HEK293 (cell line): ENCODE data around the gene SLC38A1.

ENCODE experiments used
- CTCF ChIA-PET: fragments of 350-600 bp; formaldehyde crosslinking; extraction: SDS; loops from one replicate; lab custom pipeline; 2021; ENCODE audit warnings: antibody characterized with exemption; lab: Yijun Ruan, JAX
- POLR2A ChIA-PET: fragments of 300-600 bp; formaldehyde crosslinking; extraction: SDS; loops from one replicate; lab custom pipeline; 2020; ENCODE audit warnings: antibody characterized with exemption, inconsistent platforms; lab: Yijun Ruan, JAX
- H3K27ac ChIP-seq: fragments of 200-500 bp; sonication (Bioruptor generic); 2 replicates; pipeline ENCODE4 v1.5.1; 2014; ENCODE audit warnings: low read depth, low read length, control low read depth, inconsistent platforms; ENCODE audit errors: extremely low read depth
- H3K36me3 ChIP-seq, 2 experiments: fragments of 200-500 bp in 1 of 2; sonication (Bioruptor generic) in 1 of 2; 1 replicate in 1 of 2; 2 replicates in 1 of 2; pipeline ENCODE4 v1.5.1; 2014 to 2017; ENCODE audit warnings: inconsistent platforms in 2 of 2, low read length in 2 of 2; ENCODE audit not compliant: control insufficient read depth in 2 of 2, insufficient read depth in 1 of 2
- H3K4me1 ChIP-seq: fragments of 200-500 bp; sonication (Bioruptor generic); 2 replicates; pipeline ENCODE4 v1.5.1; 2014; ENCODE audit warnings: mild to moderate bottlenecking, low read length, inconsistent platforms; ENCODE audit not compliant: control insufficient read depth, insufficient read depth
- H3K4me3 ChIP-seq: 2 replicates; pipeline ENCODE4 v1.5.1; 2011; ENCODE audit warnings: low read depth, mild to moderate bottlenecking, control low read depth, low read length, moderate library complexity
- H3K9me3 ChIP-seq: fragments of 200-500 bp; sonication (Bioruptor generic); 2 replicates; pipeline ENCODE4 v1.5.1; 2014; ENCODE audit warnings: low read depth, low read length, inconsistent platforms; ENCODE audit not compliant: control insufficient read depth, insufficient read depth
- FEZF1 ChIP-seq: fragments of 450-650 bp; formaldehyde crosslinking; IDR thresholded peaks from 2 replicates; pipeline ENCODE4 v1.5.1; 2016; ENCODE audit warnings: missing biosample characterization, missing genetic modification characterization
- GLI4 ChIP-seq: fragments of 450-650 bp; formaldehyde crosslinking; IDR thresholded peaks from 2 replicates; pipeline ENCODE4 v1.5.1; 2016; ENCODE audit warnings: missing biosample characterization, missing genetic modification characterization
- HOXC10 ChIP-seq: sonication (generic); formaldehyde crosslinking; IDR thresholded peaks from 2 replicates; pipeline ENCODE4 v1.8.1; 2023; ENCODE audit warnings: mild to moderate bottlenecking, missing genetic modification reagents
- KLF9 ChIP-seq: fragments of 450-650 bp; formaldehyde crosslinking; IDR thresholded peaks from 2 replicates; pipeline ENCODE4 v1.5.1; 2016; ENCODE audit warnings: missing biosample characterization, missing genetic modification characterization, low read depth
- MYNN ChIP-seq: fragments of 450-650 bp; formaldehyde crosslinking; IDR thresholded peaks from 2 replicates; pipeline ENCODE4 v1.5.1; 2016; ENCODE audit warnings: missing biosample characterization, missing genetic modification characterization, borderline replicate concordance
- ZBTB44 ChIP-seq: fragments of 450-650 bp; IDR thresholded peaks from 2 replicates; pipeline ENCODE4 v1.5.1; 2018; ENCODE audit warnings: missing biosample characterization, mild to moderate bottlenecking, missing genetic modification characterization
- ZBTB7A ChIP-seq: fragments of 450-650 bp; formaldehyde crosslinking; IDR thresholded peaks from 2 replicates; pipeline ENCODE4 v1.5.1; 2016; ENCODE audit warnings: low read depth, missing biosample characterization, missing genetic modification characterization
- ZFHX2 ChIP-seq: fragments of 450-650 bp; formaldehyde crosslinking; conservative IDR thresholded peaks from 2 replicates; pipeline ENCODE4 v1.5.1; 2016; ENCODE audit warnings: missing biosample characterization, missing genetic modification characterization
- ZNF280C ChIP-seq: fragments of 450-650 bp; formaldehyde crosslinking; IDR thresholded peaks from 2 replicates; pipeline ENCODE4 v1.5.1; 2016; ENCODE audit warnings: missing biosample characterization, missing genetic modification characterization
- ZNF354C ChIP-seq: fragments of 450-650 bp; formaldehyde crosslinking; IDR thresholded peaks from 2 replicates; pipeline ENCODE4 v1.5.1; 2016; ENCODE audit warnings: missing biosample characterization, missing genetic modification characterization, low read depth, borderline replicate concordance
- ZNF488 ChIP-seq: fragments of 450-650 bp; formaldehyde crosslinking; IDR thresholded peaks from 2 replicates; pipeline ENCODE4 v1.5.1; 2016; ENCODE audit warnings: missing biosample characterization, missing genetic modification characterization
- ZNF561 ChIP-seq: fragments of 450-650 bp; IDR thresholded peaks from 2 replicates; pipeline ENCODE4 v1.5.1; 2018; ENCODE audit warnings: missing biosample characterization, missing genetic modification characterization, borderline replicate concordance
- ZNF600 ChIP-seq: fragments of 450-650 bp; formaldehyde crosslinking; IDR thresholded peaks from 2 replicates; pipeline ENCODE4 v1.5.1; 2016; ENCODE audit warnings: missing biosample characterization, missing genetic modification characterization
- ZNF670 ChIP-seq: fragments of 450-650 bp; formaldehyde crosslinking; IDR thresholded peaks from 2 replicates; pipeline ENCODE4 v1.5.1; 2016; ENCODE audit warnings: missing biosample characterization, missing genetic modification characterization, low read depth
- TF ChIP-seq, protein P1 (sequence below): fragments of 450-650 bp; formaldehyde crosslinking; IDR thresholded peaks from 2 replicates; pipeline ENCODE4 v1.5.1; 2017; ENCODE audit warnings: missing biosample characterization, missing genetic modification characterization
- TF ChIP-seq, protein P2 (sequence below): fragments of 450-650 bp; formaldehyde crosslinking; IDR thresholded peaks from 2 replicates; pipeline ENCODE4 v1.5.1; 2016; ENCODE audit warnings: missing biosample characterization, missing genetic modification characterization

SLC38A1 gene

GRCh38 chr12:46149079-46149464 lies 119.8 kb downstream of the SLC38A1 start:
- Histone ChIP-seq H3K4me3 (no peak overlapping the region), H3K27ac (no peak overlapping the region), H3K9me3 (no peaks in the 10 kb centered on the region), H3K36me3 (no peaks in the 10 kb centered on the region), H3K4me1 (peaks cover 24% of the 10 kb centered on the region)
- ChIA-PET POLR2A (no interaction called here), CTCF (interaction anchor here (1.2 kb wide), 1 partner anchor 24 kb away, joined by 3 read pairs; no protein-coding TSS in a partner anchor)
- TF ChIP-seq ZNF561 (tag by site-specific recombination): no peak
- TF ChIP-seq ZNF488 (tag by site-specific recombination): no peak
- TF ChIP-seq HOXC10 (CRISPR knock-in tag): no peak
- no peak for TF ChIP-seq KLF9 (tag by site-specific recombination)
- no peak for TF ChIP-seq ZNF280C (tag by site-specific recombination)
- no peak for TF ChIP-seq GLI4 (tag by site-specific recombination)

DNA sequence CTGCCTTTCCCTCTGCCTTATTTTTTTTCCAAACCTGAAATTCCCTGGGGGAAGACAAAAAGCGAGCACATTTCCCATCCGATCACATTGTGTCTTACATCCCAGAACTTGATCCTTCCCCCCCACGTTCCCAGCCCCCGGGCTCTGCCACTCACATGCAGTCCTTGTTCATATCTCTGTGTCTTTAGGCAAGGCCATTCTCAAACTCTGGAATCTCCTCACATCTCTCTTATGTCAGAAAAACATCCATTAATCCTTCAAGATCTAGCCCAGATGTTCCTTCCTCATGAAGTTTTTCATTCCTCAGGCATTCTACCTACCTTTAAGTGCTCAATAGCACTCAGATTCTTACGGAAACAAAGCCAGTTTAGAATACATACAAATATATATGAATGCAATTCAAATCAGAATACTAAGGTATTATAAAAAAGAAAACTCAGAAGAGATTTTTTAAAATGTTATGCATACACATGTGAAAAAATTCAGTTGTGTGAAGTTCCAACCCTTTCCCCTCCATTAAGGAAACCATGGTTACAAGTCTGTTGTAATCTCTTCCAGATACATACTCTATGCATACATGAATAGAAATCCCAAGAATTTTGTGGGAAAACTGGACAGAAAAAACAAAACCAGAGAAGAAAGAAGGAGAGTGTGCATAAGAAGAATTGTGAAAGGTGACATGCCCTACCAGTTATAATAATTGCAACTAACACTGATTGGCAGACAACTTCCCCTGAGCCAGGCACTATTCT lies 120.3 kb downstream of the SLC38A1 start:
- H3K27ac ChIP-seq: no peak overlapping the region
- peaks cover 22% of the 10 kb centered on the region for H3K4me1 ChIP-seq
- no peak overlapping the region for H3K4me3 ChIP-seq
- CTCF ChIA-PET: no interaction called here
- no peaks in the 10 kb centered on the region for H3K36me3 ChIP-seq
- POLR2A ChIA-PET: no interaction called here
- no peaks in the 10 kb centered on the region for H3K9me3 ChIP-seq
- no peak for TF ChIP-seq MYNN (tag by site-specific recombination)
- TF ChIP-seq ZNF354C (tag by site-specific recombination): no peak
- TF ChIP-seq ZNF600 (tag by site-specific recombination): no peak
- no peak for TF ChIP-seq ZBTB44
- no peak for TF ChIP-seq FEZF1 (tag by site-specific recombination)
- no peak for TF ChIP-seq ZNF670 (tag by site-specific recombination)
- TF ChIP-seq, protein P1, sequence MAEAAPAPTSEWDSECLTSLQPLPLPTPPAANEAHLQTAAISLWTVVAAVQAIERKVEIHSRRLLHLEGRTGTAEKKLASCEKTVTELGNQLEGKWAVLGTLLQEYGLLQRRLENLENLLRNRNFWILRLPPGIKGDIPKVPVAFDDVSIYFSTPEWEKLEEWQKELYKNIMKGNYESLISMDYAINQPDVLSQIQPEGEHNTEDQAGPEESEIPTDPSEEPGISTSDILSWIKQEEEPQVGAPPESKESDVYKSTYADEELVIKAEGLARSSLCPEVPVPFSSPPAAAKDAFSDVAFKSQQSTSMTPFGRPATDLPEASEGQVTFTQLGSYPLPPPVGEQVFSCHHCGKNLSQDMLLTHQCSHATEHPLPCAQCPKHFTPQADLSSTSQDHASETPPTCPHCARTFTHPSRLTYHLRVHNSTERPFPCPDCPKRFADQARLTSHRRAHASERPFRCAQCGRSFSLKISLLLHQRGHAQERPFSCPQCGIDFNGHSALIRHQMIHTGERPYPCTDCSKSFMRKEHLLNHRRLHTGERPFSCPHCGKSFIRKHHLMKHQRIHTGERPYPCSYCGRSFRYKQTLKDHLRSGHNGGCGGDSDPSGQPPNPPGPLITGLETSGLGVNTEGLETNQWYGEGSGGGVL (tag by site-specific recombination): no peak
- TF ChIP-seq, all 188 proteins: peak for 0

GRCh38 chr12:46147144-46147543 lies 121.7 kb downstream of the SLC38A1 start:
- Histone ChIP-seq H3K4me1 (peaks cover 21% of the 10 kb centered on the region; the same call in 1 of the 2 replicates), H3K27ac (no peak overlapping the region), H3K36me3 (no peaks in the 10 kb centered on the region), H3K4me3 (no peak overlapping the region), H3K9me3 (no peaks in the 10 kb centered on the region)
- POLR2A ChIA-PET: no interaction called here
- TF ChIP-seq, protein P2, sequence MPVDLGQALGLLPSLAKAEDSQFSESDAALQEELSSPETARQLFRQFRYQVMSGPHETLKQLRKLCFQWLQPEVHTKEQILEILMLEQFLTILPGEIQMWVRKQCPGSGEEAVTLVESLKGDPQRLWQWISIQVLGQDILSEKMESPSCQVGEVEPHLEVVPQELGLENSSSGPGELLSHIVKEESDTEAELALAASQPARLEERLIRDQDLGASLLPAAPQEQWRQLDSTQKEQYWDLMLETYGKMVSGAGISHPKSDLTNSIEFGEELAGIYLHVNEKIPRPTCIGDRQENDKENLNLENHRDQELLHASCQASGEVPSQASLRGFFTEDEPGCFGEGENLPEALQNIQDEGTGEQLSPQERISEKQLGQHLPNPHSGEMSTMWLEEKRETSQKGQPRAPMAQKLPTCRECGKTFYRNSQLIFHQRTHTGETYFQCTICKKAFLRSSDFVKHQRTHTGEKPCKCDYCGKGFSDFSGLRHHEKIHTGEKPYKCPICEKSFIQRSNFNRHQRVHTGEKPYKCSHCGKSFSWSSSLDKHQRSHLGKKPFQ: no peak
- TF ChIP-seq ZBTB7A (tag by site-specific recombination): no peak
- no peak for TF ChIP-seq ZFHX2 (tag by site-specific recombination)
- CTCF ChIA-PET: interaction anchor here (0.7 kb wide), 1 partner anchor 801 kb away, joined by 3 read pairs; no protein-coding TSS in a partner anchor
